Measurements from ENCODE around the gene TMEM91. TPM values are rescaled to one million over a fixed set of nuclear protein-coding genes. Genes with fewer than 3 reads are reported as not detected.

Gene TMEM91
- total and polyA plus RNA-seq, 9 of the 15 experiments (the other 6 are each of a cell fraction or from before 2014, with no cell fraction given) = 1.2 to 5.2 (median 2.7) TPM

DNA sequence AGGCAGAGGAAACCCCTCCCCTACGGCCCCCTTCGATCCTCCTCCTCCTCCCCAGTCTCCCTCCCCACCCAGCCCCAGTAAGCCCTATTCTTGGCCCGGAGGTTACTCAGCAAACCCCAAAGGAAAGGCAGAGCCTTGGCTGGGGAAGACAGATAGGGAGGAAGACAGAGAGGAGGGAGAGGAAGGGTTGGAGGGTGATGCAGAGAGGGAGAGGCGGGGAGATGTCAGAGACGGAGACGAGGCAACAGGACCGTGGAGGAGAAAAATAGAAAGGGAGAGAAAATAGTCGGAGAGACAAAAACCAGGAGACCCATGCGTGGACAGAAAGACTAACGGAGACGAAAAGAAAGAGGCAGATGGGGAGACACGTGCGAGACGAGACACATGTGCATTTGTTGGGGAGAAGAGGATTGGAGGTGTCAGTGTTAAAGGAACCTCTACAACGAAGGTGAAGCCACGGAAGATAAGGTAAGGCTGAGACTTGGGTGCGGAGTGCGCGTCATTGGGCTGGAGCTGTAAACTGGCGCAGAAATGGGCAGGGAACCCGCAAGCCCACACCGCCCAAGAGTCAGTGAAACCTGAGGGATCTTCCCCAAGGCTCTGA is 25.5 kb upstream of the TMEM91 start (continued):
- no peak for TF ChIP-seq CHD7 (IDR thresholded peaks at IDR 0.05; ENCODE audit: low read depth, low read length)
- peak; percentile 65 for TF ChIP-seq POLR2AphosphoS5 (IDR thresholded peaks at IDR 0.05; ENCODE audit: control insufficient read depth, insufficient read depth, low read depth, low read length)
- no peak for TF ChIP-seq GABPB2 (CRISPR knock-in tag; conservative IDR thresholded peaks at IDR 0.05)
- peak; percentile 23 to 51; a peak in 1 of 4 replicates for TF ChIP-seq TBL1XR1 (IDR thresholded peaks at IDR 0.05; ENCODE audit: low read length in 2 of 2)
- no peak for TF ChIP-seq DDX20 (tag; IDR thresholded peaks at IDR 0.05; ENCODE audit: low read depth)
- TF ChIP-seq FOXJ2 (tag; IDR thresholded peaks at IDR 0.05) = no peak
- peak; percentile 43 for TF ChIP-seq NFIC (IDR thresholded peaks at IDR 0.05)
- no peak for TF ChIP-seq ILK (tag; IDR thresholded peaks at IDR 0.05; ENCODE audit: borderline replicate concordance, low read depth)
- no peak for TF ChIP-seq PHTF2 (CRISPR knock-in tag; IDR thresholded peaks at IDR 0.05)
- peak; percentile 88; the same call in 1 of the 2 replicates for TF ChIP-seq YBX1 (IDR thresholded peaks at IDR 0.05)
- no peak for TF ChIP-seq ZNF668 (CRISPR knock-in tag; IDR thresholded peaks at IDR 0.05)
- TF ChIP-seq, protein P1, sequence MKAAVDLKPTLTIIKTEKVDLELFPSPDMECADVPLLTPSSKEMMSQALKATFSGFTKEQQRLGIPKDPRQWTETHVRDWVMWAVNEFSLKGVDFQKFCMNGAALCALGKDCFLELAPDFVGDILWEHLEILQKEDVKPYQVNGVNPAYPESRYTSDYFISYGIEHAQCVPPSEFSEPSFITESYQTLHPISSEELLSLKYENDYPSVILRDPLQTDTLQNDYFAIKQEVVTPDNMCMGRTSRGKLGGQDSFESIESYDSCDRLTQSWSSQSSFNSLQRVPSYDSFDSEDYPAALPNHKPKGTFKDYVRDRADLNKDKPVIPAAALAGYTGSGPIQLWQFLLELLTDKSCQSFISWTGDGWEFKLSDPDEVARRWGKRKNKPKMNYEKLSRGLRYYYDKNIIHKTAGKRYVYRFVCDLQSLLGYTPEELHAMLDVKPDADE (conservative IDR thresholded peaks at IDR 0.05; ENCODE audit: control insufficient read depth, low read depth, low read length) = 0 out of 2 replicates have a peak, but pooled peaks have one; percentile 62
- no peak for TF ChIP-seq GTF2A2 (tag; IDR thresholded peaks at IDR 0.05)
- TF ChIP-seq DPF2 (IDR thresholded peaks at IDR 0.05) = peak; percentile 89
- TF ChIP-seq ARID1B (IDR thresholded peaks at IDR 0.05) = peak; percentile 84
- no peak for TF ChIP-seq POLR3G (IDR thresholded peaks at IDR 0.05; ENCODE audit: extremely low read depth, insufficient read length, insufficient replicate concordance)
- TF ChIP-seq CC2D1A (IDR thresholded peaks at IDR 0.05) = peak; percentile 41; the same call in 1 of the 2 replicates

Data from K562 (cell line).